SIG-M5 treated with dmso at 0.1 percent for 504 hours (cell line): ENCODE data around the gene HSD17B4.
A peak's percentile ranks its signal among the peaks of the same experiment; 100 is the strongest.
"Not testable (repeated sequence)": the region's sequence is repeated elsewhere in the genome, so short reads cannot be mapped to it uniquely, and the experiment has no call there.

Source experiments
- DNase-seq: peaks from one replicate; lab custom pipeline; 2025; ENCODE audit not compliant: unreplicated experiment; lab: John Stamatoyannopoulos, UW

HSD17B4 gene, protein sequence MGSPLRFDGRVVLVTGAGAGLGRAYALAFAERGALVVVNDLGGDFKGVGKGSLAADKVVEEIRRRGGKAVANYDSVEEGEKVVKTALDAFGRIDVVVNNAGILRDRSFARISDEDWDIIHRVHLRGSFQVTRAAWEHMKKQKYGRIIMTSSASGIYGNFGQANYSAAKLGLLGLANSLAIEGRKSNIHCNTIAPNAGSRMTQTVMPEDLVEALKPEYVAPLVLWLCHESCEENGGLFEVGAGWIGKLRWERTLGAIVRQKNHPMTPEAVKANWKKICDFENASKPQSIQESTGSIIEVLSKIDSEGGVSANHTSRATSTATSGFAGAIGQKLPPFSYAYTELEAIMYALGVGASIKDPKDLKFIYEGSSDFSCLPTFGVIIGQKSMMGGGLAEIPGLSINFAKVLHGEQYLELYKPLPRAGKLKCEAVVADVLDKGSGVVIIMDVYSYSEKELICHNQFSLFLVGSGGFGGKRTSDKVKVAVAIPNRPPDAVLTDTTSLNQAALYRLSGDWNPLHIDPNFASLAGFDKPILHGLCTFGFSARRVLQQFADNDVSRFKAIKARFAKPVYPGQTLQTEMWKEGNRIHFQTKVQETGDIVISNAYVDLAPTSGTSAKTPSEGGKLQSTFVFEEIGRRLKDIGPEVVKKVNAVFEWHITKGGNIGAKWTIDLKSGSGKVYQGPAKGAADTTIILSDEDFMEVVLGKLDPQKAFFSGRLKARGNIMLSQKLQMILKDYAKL

DNA sequence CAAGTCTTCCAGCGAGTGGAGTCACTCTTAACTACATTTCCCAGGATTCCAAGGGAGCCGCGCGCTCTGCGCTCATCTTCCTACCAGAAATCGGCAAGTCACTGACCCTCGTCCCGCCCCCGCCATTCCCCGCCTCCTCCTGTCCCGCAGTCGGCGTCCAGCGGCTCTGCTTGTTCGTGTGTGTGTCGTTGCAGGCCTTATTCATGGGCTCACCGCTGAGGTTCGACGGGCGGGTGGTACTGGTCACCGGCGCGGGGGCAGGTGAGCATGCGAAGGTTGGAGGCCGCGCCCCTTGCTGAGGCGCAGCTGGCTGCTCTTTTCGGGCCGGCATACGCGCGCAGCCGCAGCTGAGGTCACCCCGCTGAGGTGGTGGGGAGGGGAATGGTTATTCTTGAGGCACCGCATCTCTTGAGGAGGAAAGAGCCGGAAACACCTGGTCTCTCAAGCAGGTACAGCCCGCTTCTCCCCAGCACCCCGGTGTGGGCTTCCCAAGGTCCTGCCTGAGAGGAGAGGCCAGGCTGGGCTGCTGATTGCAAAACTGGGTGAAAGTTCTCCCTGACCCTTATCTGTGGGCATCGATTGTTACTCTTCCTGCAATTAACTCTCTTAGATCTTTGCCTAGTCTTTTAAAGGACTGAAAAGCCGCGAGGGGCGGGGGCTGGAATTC, at the start of gene HSD17B4:
HSD17B4 (plus strand) TSS at position 125 of the 667 bp plus-strand sequence; CDS start at position 204, 79 bp downstream.
- peak; percentile 93 for DNase-seq

DNA sequence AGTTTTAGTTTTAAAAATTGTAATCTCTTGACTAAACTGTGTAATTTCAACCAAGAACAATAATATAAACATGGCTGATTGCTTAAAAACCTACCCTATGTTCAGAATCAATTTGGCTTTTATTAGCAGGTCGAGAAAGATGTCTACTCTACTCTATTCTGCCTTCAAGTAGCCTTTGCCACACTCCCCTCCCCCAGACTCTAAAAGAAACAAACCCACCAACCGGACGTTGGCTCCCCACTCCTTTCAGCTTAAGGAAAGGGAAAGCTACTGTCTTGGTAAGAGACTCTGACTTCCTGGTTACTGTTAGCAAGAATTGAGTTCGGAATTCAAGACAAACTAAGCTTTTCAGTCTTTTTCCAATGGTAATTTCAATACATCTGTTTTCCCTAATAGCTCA, 49.7 kb upstream of the HSD17B4 start:
- DNase-seq = no peak

DNA sequence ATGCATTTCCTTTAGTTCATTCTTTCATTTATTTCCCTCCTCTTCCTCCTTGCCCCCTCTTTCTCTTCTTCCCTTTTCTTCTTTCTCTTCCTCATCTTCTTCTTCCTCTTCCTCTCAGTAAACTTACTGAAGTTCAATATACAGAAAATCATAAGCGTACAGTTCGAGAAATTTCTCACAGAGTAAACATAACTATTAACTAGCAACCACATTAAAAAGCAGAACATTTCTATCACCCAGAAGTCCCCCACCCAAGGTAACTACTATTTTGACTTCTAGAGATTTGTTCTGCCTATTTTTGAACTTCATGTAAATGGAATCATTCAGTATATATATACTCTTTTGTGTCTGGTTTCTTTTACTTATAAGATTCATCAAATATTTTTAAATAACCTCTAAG, 48.3 kb upstream of the HSD17B4 start:
- peak; percentile 19 for DNase-seq

DNA sequence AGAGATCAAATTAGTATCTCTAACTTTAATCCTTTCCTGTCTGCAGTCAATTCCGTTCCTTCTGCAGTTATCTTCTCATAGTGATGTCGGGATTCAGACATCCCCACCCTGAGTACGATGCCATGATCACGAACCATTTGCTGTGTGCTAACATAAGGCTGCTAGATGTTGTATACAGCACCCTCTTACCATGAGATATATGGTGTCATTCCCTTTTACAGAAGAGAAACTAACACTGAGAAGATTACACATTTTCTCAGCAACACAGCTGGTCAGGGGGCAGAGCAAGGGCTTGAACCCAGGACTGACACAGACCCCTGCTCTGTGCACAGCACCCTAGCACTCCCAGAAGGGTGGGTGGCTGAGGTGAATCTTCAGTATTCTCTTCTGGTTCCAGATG, 46.9 kb upstream of the HSD17B4 start:
- DNase-seq = no peak

DNA sequence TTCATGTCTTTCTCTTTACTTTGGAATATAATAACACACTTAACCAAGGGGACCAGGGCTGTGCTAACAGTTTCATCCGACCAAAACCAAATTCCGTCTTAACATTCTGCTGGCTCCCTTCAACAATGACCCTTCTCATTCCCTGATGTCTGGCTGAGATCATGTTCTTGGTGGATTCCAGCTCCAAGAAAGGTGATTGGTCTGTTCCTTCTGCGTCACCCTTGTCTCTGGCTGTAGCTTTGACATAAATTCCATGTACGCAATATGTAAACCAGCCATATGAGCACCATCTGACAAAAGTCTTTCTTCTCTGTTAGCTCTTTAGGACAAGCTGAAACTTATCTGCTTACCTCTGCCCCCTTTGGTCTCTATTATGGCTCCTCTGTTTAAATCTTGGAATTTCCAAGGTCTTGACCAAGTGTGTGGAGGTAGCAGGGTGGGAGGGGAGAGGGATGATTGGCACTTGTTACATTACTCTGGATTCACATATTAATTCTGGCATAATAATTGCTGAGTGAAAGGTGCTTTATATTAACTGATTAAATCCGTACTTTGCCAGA, 45.7 kb upstream of the HSD17B4 start:
- no peak for DNase-seq

DNA sequence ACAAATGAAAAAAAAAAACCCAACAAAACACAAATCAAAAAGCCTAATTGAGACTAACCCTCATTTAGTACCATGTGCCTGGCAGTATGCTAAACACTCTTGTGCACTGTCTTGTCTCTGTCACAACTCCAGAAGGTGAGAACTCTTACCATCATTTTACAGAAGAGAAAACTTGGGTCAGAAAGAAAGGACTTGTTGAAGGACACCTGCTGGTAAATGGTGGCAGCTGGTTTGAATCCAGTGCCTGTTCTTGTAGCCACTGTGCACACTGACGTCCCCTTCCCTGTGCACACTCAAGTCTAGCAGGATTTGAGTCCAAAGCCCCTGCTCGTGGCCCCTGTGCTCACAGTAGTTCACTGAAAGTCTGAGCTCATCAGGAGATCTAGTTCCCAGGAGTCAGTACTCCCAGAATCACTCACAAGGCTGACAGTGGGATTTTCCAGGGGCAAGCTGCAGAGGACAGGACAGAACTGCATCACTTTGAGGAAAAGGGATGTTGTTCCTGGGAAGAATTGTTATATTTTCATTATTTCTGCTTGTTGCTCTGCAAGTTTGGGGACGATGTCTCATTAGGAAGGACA, 43.0 kb upstream of the HSD17B4 start:
- no peak for DNase-seq

DNA sequence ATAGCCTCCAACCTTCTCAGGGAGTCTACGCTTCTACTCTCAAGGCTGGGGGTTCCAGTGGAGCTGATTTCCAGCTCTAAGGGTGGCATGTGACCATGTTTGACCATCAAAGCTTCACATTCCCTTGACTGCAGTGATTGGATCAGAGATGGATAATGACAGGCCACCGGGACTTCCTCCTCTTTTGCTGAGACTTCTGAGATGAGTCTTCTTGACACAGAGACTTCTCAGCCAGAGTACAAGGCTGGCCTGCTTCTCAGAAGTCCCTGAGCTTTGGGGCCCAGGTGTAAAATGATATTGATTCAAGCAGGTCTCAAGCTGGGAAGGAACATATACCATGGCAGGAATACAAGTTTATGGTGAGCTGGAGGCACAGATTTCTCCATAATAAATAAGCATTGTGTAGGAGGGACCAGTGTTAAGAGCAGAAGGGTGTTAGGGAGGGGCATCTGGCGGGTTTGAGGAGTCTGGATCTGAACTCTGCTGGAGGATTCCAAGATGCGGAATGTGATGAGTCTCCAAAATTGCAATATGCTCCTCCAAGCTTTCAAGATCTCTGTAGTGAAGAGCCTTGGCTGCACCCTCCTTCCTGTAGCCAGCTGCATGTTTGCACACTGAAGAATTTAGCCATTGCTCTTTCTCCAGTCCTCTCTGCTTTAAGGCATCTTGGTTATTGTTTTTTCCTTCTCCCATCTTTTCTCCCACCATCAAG, 41.7 kb upstream of the HSD17B4 start:
- no peak for DNase-seq

DNA sequence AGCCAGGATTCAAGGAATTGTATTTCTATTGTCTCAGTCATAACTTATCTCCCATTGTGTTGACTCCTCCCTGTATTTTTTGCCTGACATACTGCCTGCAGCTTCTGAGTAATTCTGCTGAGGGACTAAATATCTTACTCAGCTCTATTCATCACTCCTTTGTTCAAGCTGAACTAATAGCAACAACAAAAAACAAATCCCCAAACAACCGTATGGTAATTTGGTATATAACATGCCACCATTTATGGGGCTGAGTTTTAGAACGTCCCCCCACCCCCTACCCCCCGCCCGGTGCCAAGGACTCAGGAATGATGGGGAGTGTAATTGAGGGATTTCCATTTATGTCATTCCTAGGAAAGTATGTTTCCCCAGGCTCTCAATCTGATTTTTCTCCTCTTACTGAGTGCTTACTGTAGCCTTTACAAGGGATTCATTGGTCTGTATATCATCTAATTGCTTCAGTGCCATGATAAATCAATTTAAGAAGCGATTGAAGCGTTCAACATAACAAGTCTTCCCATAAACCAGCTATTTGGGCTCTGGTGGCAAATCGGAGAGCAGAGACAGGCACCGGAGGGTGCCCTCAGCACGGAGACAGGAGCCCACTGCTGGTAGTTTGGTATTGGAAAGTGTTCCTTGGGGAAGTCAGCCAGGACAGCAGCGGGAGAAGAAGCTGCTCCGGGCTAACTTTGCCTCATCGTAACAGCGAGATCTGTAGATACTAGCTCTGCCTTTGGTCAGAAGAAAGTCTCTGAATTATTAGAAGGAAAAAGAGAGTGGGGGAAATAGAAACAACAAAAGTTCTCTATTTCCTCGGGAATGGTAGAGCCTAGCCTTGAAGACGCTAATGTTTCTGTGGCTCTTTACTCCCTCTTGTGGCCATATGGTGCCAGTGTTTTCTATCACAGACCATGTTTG, 40.7 kb upstream of the HSD17B4 start:
- peak; percentile 82 for DNase-seq

DNA sequence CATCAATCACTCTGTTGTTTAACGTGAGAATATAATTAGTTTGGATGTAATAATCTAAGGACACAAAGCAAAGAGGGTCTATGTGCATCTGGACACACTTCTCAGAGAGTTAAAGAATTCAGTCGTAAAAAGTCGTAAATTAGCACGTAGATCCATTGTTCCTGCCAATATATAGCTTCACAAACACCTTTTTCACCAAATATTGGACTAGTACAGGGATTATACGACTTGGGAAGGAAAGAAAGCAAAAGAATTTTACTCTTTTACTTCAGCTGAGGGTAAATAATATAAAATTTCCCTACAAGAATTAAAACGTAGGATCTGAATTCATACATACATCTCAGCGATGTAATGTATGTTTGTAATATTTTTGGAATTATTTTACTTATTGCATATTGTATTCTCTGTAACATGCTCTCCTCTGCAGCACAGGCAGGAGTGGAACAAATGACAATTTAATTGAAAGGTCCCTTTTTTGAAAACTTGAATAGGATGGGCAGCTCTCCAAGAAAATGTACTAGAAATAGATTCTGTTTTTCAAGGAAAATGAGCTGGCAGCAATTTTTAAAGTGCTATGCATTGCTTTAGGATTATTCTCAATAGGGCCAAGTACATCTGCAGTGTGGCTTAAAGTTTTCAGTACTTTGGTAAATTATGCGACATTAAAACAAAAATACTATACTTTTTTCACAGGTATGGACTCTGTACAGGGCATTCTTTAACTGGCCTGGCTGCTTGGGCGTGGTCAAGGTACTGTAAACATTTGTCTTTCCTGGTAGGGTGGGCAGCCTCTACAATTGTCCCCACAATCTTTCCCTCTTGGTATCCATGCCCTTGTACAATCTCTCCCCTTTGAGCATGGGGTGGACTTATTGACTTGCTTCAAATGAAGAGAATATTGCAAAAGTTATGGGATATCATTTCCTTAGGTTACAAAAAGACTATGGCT, 39.7 kb upstream of the HSD17B4 start:
- DNase-seq = no peak

DNA sequence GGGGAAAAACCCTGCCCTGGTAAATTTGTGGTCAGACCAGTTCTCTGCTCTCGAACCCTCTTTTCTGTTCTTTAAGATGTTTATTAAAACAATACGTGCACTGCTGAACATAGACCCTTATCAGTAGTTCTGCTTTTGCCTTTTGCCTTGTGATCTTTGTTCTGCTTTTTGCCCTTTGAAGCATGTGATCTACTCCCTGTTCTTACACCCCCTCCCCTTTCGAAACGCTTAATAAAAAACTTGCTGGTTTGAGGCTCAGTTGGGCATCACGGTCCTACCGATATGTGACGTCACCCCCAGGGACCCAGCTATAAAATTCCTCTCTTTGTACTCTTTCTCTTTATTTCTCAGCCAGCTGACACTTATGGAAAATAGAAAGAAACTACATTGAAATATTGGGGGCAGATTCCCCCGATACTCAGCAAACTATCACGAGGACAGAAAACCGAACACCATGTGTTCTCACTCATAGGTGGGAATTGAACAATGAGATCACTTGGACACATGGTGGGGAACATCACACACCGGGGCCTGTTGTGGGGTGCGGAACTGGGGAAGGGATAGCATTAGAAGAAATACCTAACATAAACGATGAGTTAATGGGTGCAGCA, 38.1 kb upstream of the HSD17B4 start:
- peak; percentile 89 for DNase-seq

DNA sequence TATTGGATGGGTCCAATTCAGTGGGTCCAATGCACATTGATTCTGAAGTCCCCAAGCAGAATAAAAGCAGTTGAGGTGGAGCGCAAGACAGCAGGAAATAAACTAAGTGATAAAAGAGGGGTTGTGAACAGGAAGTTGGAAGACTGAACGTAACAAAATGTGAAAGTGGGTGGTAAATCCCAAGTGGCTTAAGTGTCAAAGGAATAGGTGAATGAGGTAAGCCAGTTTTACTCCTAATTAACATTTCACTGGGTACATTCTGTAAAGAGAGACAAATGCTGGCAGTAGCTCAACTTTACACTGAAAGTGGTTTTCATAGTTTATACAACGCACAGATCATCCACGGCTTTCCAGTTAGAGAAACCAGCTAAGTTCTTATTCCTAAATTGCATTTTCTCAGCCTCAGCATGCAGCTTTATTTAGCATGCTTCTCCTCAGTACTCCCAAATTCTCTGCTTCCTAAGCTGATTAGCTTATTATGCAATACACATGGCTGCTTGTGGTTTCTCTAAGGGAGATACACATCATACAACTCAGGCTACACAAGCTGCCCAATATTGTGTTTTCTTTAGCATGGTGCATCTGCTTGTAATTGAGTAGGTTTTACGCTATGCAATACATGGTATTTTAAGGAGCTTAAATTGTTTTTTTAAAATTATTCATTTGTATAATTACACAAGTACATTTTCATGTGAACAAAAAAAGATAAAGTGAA, 34.2 kb upstream of the HSD17B4 start:
- DNase-seq = peak; percentile 52

DNA sequence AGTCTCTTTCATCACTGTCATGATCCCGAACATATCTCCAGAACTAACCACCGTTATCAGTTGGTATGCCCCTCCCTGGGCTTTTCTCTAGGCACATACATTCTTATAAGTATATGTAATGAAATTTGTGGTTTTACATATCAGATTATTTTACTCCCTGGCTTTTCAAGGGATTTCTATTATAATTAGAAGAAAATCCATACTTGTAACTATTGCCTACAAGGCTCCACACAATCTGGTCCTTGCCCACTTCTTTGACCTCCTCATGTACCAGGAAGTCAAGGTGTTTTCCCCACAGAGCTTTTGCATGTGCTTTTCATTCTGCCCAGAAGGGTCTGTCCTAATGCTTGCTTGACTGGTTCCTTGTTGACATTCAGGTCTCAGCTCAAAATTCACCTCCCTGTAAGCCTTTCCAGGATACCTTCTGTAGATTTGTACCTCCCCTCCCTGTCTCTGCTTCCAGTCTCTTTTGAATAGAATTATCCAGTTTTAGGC, 33.6 kb upstream of the HSD17B4 start:
- DNase-seq = peak; percentile 54

DNA sequence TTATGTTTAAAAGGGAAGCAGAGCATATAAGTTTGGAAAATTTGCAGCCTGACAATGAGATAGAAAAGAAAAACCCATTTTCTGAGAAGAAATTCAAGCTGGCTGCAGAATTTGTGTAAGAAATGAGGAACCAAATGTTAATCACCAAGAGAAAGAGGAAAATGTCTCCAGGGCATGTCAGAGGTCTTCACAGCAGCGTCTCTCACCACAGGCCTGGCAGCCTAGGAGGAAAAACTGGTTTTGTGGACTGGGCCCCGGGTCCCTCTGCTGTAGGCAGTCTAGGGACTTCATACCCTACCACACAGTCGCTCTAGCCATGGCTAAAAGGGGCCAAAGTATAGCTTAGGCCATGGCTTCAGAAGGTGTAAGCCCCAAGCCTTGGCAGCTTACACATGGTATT, 32.1 kb upstream of the HSD17B4 start:
- peak; percentile 75 for DNase-seq

DNA sequence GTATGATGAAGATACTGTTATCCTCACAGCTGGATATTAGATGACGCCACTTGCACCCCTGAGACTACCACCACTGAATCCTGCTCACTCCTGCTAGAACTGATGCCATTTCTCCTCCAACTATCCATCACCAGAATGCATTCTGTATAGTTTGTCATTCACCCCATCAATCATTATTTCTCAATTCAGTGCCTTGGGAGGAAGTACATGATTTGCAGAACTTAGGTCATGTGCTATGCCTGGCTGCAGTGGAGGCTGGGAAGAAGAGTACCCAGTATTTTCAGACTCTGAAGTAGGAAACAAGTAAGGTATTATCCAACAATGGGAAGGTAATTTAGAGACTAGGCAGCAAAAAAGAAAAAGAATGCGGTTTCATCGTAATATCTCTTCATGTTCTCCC, 26.2 kb upstream of the HSD17B4 start:
- DNase-seq = peak; percentile 20

DNA sequence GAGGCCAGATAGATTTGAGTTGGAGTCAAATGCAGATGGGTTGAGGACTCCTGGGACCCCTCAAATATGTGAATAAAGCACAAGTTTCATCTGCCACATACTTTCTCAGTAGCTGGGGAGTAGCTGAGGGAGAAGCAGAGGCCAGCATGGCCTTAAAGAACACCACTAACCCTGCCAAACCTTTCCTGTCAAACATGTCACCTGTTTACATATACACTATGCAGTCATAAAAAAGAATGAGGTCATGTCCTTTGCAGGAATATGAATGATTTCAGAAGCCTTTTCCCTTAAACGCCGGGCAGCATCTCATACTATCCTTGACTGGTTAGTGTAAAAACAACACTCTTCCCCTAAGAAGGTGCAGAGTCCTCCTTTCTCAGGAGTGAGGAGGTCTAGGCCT, 25.2 kb upstream of the HSD17B4 start:
- DNase-seq = no peak

DNA sequence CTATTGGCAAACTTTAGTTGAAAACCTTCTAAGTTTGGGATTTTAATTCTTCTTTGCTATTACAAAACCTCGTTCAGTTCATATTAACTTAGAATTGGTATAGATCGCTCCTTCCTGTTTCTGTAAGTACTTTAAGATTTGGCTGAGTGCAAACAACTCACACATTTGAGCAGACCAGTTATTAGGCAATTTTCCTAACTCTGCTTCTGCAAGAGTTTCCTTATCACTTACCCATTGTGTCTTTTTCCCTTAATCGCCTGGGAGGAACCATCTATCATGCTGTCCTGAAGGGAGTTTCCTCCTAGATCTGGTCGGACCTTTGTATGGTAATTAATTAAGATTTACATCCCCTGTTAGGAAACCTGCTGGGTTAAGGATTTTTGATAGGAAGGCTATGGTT, 24.7 kb upstream of the HSD17B4 start:
- DNase-seq = peak; percentile 79

DNA sequence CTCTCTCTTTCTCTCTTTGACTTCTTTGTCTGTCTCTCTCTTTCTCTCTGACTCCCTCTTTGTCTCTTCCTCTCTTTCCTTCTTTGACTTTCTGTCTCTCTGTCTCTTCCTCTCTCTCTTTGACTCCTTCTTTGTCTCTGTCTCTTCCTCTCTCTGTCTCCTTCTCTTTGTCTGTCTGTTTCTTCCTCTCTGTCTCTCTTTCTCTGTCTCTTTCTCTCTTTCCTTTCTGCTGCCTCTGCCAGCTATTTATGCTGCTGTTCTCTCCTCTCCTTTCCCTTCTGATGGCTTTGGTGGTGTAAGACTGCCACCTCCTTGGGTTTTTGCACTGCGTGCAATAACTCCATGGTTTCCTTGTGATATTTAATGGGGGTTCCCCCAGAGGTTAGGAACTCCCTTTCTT, 24.1 kb upstream of the HSD17B4 start:
- not testable (repeated sequence) for DNase-seq
